Astrocyte (in vitro differentiated cells and primary cell): ENCODE measurements around the gene CNGA3. TPM values are rescaled to one million over a fixed set of nuclear protein-coding genes. Genes with fewer than 3 reads are reported as not detected.

Experiments used
- DNase-seq: peaks from one replicate; pipeline ENCODE4 v3.0.0-alpha.2; 2010; ENCODE audit warnings: low read depth
- FAIRE-seq: peaks from 2 replicates; lab custom pipeline; 2011; peaks lifted over from hg19 to GRCh38; lab: Jason Lieb, UNC
- H2AFZ ChIP-seq: 2 replicates; pipeline ENCODE4 v1.6.0; 2012; ENCODE audit warnings: low read depth, low read length, inconsistent platforms
- H3K27ac ChIP-seq: 2 replicates; pipeline ENCODE4 v1.5.1; 2011; ENCODE audit warnings: low read depth, low read length, inconsistent platforms
- H3K27me3 ChIP-seq: 2 replicates; pipeline ENCODE4 v1.6.0; 2011; ENCODE audit warnings: low read length, inconsistent platforms; ENCODE audit not compliant: insufficient read depth
- H3K36me3 ChIP-seq: 2 replicates; pipeline ENCODE4 v1.5.1; 2011; ENCODE audit warnings: low read length, inconsistent platforms; ENCODE audit not compliant: insufficient read depth
- H3K4me1 ChIP-seq: 2 replicates; pipeline ENCODE4 v1.5.1; 2011; ENCODE audit warnings: low read length, inconsistent platforms; ENCODE audit not compliant: insufficient read depth
- H3K4me2 ChIP-seq: 2 replicates; pipeline ENCODE4 v1.6.0; 2012; ENCODE audit warnings: low read length, inconsistent platforms
- H3K4me3 ChIP-seq: 2 replicates; pipeline ENCODE4 v1.5.1; 2011; ENCODE audit warnings: low read depth, mild to moderate bottlenecking, low read length, inconsistent platforms; ENCODE audit not compliant: insufficient read depth
- H3K79me2 ChIP-seq: 2 replicates; pipeline ENCODE4 v1.6.0; 2012; ENCODE audit warnings: mild to moderate bottlenecking, low read length, inconsistent platforms; ENCODE audit not compliant: insufficient read depth
- H3K9ac ChIP-seq: 2 replicates; pipeline ENCODE4 v1.6.0; 2012; ENCODE audit warnings: mild to moderate bottlenecking, low read length, inconsistent platforms
- H3K9me3 ChIP-seq: 2 replicates; pipeline ENCODE4 v1.5.1; 2012; ENCODE audit warnings: low read depth, mild to moderate bottlenecking, low read length, inconsistent platforms; ENCODE audit not compliant: insufficient read depth
- H4K20me1 ChIP-seq: 2 replicates; pipeline ENCODE4 v1.6.0; 2012; ENCODE audit warnings: low read length, inconsistent platforms; ENCODE audit not compliant: insufficient read depth
- H3K27ac Mint-ChIP-seq: one replicate; pipeline ENCODE4 v1.8.0; 2021; ENCODE audit warnings: mild to moderate bottlenecking, mixed read lengths; ENCODE audit not compliant: unreplicated experiment
- H3K27me3 Mint-ChIP-seq: one replicate; pipeline ENCODE4 v1.8.0; 2021; ENCODE audit warnings: low read depth, mixed read lengths; ENCODE audit not compliant: unreplicated experiment
- H3K36me3 Mint-ChIP-seq: one replicate; pipeline ENCODE4 v1.8.0; 2021; ENCODE audit warnings: low read depth, mixed read lengths; ENCODE audit not compliant: unreplicated experiment
- H3K4me1 Mint-ChIP-seq: one replicate; pipeline ENCODE4 v1.8.0; 2021; ENCODE audit warnings: low read depth, mixed read lengths; ENCODE audit not compliant: unreplicated experiment
- H3K4me3 Mint-ChIP-seq: one replicate; pipeline ENCODE4 v1.8.0; 2021; ENCODE audit warnings: mild to moderate bottlenecking, moderate library complexity, mixed read lengths; ENCODE audit not compliant: unreplicated experiment
- H3K9me3 Mint-ChIP-seq: one replicate; pipeline ENCODE4 v1.8.0; 2021; ENCODE audit warnings: mild to moderate bottlenecking, mixed read lengths; ENCODE audit not compliant: unreplicated experiment
- CTCF ChIP-seq: IDR thresholded peaks from 2 replicates; pipeline ENCODE4 v1.5.1; 2011; ENCODE audit warnings: low read depth, mild to moderate bottlenecking, inconsistent platforms, low read length, moderate library complexity; ENCODE audit not compliant: insufficient read depth
- EZH2 ChIP-seq: IDR thresholded peaks from 2 replicates; pipeline ENCODE4 v1.6.1; 2012; ENCODE audit warnings: mild to moderate bottlenecking, low read length, inconsistent platforms; ENCODE audit not compliant: insufficient read depth
- total RNA-seq: library from RNA; stranded (reverse); gene quantifications from 2 replicates; pipeline ENCODE4 v1.2.1, GENCODE V29; 2021

The CNGA3 gene
- total RNA-seq, 1 donor from 2014 or later, result not detected

- TF ChIP-seq EZH2 (no peak), CTCF (no peak)
- Histone ChIP-seq H3K36me3 (no peaks in the 10 kb centered on the region), H3K4me3 (no peak overlapping the region), H3K27ac (no peak overlapping the region), H3K27me3 (no peaks in the 10 kb centered on the region), H4K20me1 (no peaks in the 10 kb centered on the region), H3K4me2 (no peak overlapping the region), H2AFZ (no peak overlapping the region), H3K9me3 (no peaks in the 10 kb centered on the region), H3K79me2 (no peaks in the 10 kb centered on the region), H3K4me1 (no peaks in the 10 kb centered on the region), H3K9ac (no peak overlapping the region)
- no peaks in the 10 kb centered on the region for H3K9me3 Mint-ChIP-seq
- no peak for FAIRE-seq
- H3K4me1 Mint-ChIP-seq, result no peaks in the 10 kb centered on the region
- H3K4me3 Mint-ChIP-seq, result no peak overlapping the region
- peaks cover 32% of the 10 kb centered on the region for H3K27me3 Mint-ChIP-seq
- H3K36me3 Mint-ChIP-seq, result no peaks in the 10 kb centered on the region
- DNase-seq, result no peak
- H3K27ac Mint-ChIP-seq, result no peak overlapping the region
Observed at GRCh38 chr2:98389251-98389605, 43.0 kb downstream of the CNGA3 start.

DNA sequence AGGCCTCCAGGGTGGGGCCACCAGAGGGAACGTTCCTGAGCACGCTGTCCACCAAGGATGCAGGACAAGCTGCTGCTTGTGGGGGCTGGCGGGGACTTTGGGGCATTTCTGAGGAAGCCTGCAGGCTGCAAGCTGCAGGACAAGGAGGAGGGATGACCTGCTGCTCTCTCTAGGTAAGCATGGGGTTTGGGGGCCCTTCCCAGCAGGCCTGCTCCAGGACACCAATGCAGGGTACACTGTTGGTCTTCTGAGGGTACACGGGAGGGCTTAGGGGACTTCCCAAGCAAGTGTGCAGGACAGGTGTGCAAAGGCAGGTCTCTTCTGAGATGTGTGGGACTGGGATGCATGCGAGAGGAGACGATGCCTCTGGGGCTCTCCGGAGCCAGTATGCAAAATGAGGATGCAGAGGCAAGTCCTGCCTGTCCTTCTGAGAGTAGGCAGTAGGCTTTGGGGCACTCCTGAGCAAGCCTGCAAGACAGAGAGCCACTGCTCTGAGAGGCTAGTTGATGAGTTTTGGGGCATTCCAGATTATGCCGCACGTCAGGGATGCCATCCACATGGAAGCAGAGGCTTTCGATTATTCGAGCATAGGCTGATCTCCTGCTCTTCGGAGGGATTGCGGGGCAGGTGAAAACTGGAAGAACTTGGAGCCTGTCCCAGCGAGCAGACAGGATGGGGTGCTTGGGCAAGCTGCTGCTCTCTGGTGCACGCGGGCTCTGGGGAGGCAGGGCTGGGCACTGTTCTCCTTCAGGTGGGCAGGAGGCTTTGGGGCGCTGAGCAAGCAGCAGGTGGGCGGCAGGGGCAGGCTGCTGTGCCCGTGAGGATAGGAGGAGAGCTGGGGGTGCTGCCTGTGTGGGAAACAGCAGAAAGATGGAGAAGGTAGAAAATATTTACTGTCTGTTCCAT is 44.6 kb downstream of the CNGA3 start:
- Histone ChIP-seq H3K27me3 (no peaks in the 10 kb centered on the region), H3K4me2 (no peak overlapping the region), H4K20me1 (no peaks in the 10 kb centered on the region), H3K79me2 (no peaks in the 10 kb centered on the region), H2AFZ (no peak overlapping the region), H3K27ac (no peak overlapping the region), H3K4me1 (no peaks in the 10 kb centered on the region), H3K9me3 (no peaks in the 10 kb centered on the region), H3K4me3 (no peak overlapping the region), H3K9ac (no peak overlapping the region), H3K36me3 (no peaks in the 10 kb centered on the region)
- TF ChIP-seq EZH2 (no peak), CTCF (no peak)
- H3K9me3 Mint-ChIP-seq, result no peaks in the 10 kb centered on the region
- no peak overlapping the region for H3K4me3 Mint-ChIP-seq
- FAIRE-seq (no peak), DNase-seq (no peak)
- H3K4me1 Mint-ChIP-seq, result peaks cover 5% of the 10 kb centered on the region
- H3K27me3 Mint-ChIP-seq, result peaks cover 30% of the 10 kb centered on the region
- no peak overlapping the region for H3K27ac Mint-ChIP-seq
- H3K36me3 Mint-ChIP-seq, result no peaks in the 10 kb centered on the region
